ENCODE data around the gene GPR142. TPM values are rescaled to one million over a fixed set of nuclear protein-coding genes. Genes with fewer than 3 reads are reported as not detected.

The GPR142 gene
- total and polyA plus RNA-seq, 2 of the 8 experiments (the other 6 are each of a cell fraction or from before 2014, with no cell fraction given): 0.05 TPM; not detected in 1

DNA sequence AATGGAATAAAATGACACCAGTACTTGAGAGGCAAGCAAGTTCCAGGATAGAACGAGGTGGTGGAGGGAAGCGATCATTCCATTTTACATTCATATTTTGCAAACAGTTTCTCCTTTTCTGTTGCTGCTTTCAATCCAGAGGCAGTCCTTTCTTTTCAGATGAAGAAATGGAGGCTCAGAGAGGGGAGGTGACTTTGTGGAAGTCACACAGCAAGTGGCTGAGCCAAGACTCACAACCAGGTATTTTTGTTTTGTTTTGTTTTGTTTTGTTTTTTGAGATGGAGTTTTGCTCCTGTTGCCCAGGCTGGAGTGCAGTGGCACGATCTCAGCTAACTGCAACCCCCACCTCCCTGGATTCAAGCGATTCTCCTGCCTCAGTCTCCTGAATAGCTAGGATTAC, 29.3 kb downstream of the GPR142 start (continued):
- TF ChIP-seq, protein P1, sequence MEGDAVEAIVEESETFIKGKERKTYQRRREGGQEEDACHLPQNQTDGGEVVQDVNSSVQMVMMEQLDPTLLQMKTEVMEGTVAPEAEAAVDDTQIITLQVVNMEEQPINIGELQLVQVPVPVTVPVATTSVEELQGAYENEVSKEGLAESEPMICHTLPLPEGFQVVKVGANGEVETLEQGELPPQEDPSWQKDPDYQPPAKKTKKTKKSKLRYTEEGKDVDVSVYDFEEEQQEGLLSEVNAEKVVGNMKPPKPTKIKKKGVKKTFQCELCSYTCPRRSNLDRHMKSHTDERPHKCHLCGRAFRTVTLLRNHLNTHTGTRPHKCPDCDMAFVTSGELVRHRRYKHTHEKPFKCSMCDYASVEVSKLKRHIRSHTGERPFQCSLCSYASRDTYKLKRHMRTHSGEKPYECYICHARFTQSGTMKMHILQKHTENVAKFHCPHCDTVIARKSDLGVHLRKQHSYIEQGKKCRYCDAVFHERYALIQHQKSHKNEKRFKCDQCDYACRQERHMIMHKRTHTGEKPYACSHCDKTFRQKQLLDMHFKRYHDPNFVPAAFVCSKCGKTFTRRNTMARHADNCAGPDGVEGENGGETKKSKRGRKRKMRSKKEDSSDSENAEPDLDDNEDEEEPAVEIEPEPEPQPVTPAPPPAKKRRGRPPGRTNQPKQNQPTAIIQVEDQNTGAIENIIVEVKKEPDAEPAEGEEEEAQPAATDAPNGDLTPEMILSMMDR (IDR thresholded peaks at IDR 0.05; ENCODE audit: control extremely low read depth in 1 of 3, insufficient read depth in 1 of 3, low read depth in 1 of 3, low read length in 3 of 3): no peak
- TF ChIP-seq, protein P2, sequence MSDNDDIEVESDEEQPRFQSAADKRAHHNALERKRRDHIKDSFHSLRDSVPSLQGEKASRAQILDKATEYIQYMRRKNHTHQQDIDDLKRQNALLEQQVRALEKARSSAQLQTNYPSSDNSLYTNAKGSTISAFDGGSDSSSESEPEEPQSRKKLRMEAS (IDR thresholded peaks at IDR 0.05): no peak
- TF ChIP-seq TAF1 (IDR thresholded peaks at IDR 0.05; ENCODE audit: low read depth, low read length) (no peak), SIN3A (conservative IDR thresholded peaks at IDR 0.05 in 1 of 2, IDR thresholded peaks at IDR 0.05 in 1 of 2; ENCODE audit: low read depth in 1 of 2, low read length in 2 of 2) (no peak), CHD1 (IDR thresholded peaks at IDR 0.05; ENCODE audit: low read depth, low read length) (no peak), POU5F1 (IDR thresholded peaks at IDR 0.05; ENCODE audit: low read depth, low read length) (no peak)

Data from H1 (cell line).